ENCODE data around the gene CERKL. TPM values are rescaled to one million over a fixed set of nuclear protein-coding genes. Genes with fewer than 3 reads are reported as not detected.

The CERKL gene
- total RNA-seq, 2 experiments from 2014 or later: not detected

DNA sequence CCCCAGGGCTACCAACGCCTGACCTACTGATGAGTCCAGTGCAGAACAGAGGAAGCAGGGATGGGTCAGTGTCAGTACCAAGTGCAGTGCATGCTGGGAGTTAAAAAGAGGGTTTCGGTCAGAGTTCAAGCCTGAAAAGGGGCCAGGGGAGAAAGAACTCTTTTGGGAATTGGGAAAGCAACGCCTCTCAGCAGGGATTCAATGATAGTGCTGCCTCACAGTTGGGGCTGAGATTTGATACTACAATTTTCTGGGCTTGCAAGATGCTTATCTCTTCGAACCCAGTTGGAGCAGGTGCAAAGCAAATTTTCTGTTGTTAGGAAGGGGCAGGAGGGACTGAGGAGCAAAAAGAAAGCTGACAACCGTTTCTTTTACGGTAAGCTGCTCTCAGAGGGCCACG lies 82.6 kb downstream of the CERKL start:
- Histone ChIP-seq H3K4me3 (ENCODE audit: low read depth, low read length, poor library complexity, severe bottlenecking) (no peak overlapping the region), H3K4me1 (ENCODE audit: insufficient read depth, low read length, poor library complexity, severe bottlenecking) (no peaks in the 10 kb centered on the region)
- TF ChIP-seq EZH2phosphoT487 (IDR thresholded peaks at IDR 0.05; ENCODE audit: borderline replicate concordance, low read depth, low read length) (no peak), CTCF (conservative IDR thresholded peaks at IDR 0.05; ENCODE audit: low read length) (no peak)

GRCh38 chr2:181573140-181573736 lies 83.7 kb downstream of the CERKL start:
- H2AFZ ChIP-seq (ENCODE audit: low read length): no peak overlapping the region
- no peaks in the 10 kb centered on the region for H3K4me1 ChIP-seq (ENCODE audit: insufficient read depth, low read length, poor library complexity, severe bottlenecking)
- H3K9me2 ChIP-seq (ENCODE audit: insufficient read depth, low read length): no peaks in the 10 kb centered on the region
- peak; percentile 76 for TF ChIP-seq CTCF (conservative IDR thresholded peaks at IDR 0.05; ENCODE audit: low read length)
- TF ChIP-seq EZH2phosphoT487 (IDR thresholded peaks at IDR 0.05; ENCODE audit: borderline replicate concordance, low read depth, low read length): no peak
- no peak overlapping the region for H3K4me2 ChIP-seq (ENCODE audit: low read length)
- H3K79me2 ChIP-seq (ENCODE audit: insufficient read depth, low read depth, low read length): no peaks in the 10 kb centered on the region
- intact Hi-C loops (cut with micrococcal nuclease; ENCODE audit: unreplicated experiment): loop anchor here (1.0 to 5.0 kb wide), 2 partner anchors 142 to 271 kb away; no protein-coding TSS in a partner anchor
- H4K20me1 ChIP-seq (ENCODE audit: insufficient read depth, low read length): no peaks in the 10 kb centered on the region
- H3K27ac ChIP-seq (ENCODE audit: low read depth, low read length, poor library complexity, severe bottlenecking): no peak overlapping the region
- H3K36me3 ChIP-seq (ENCODE audit: insufficient read depth, low read length): no peaks in the 10 kb centered on the region
- no TSS peak for BruUV-seq (replicated peaks)
- DNase-seq (ENCODE audit: low spot score): peak; percentile 11
- H3K4me3 ChIP-seq (ENCODE audit: low read depth, low read length, poor library complexity, severe bottlenecking): no peak overlapping the region
- H3K9me3 ChIP-seq (ENCODE audit: low read length): no peaks in the 10 kb centered on the region
- ChIA-PET CTCF (ENCODE audit: unreplicated experiment) (interaction anchor here (0.9 kb wide), 1 partner anchor 142 kb away, joined by 4 read pairs; no protein-coding TSS in a partner anchor), POLR2A (interaction anchor here (0.6 to 2.0 kb wide), 4 partner anchors 9 to 243 kb away, joined by 3 to 9 read pairs (median 3); no protein-coding TSS in a partner anchor)

More for the DNA sequence above, 82.6 kb downstream of the CERKL start:
- Histone ChIP-seq H3K4me2 (ENCODE audit: low read length) (no peak overlapping the region), H3K27ac (ENCODE audit: low read depth, low read length, poor library complexity, severe bottlenecking) (no peak overlapping the region), H3K36me3 (ENCODE audit: insufficient read depth, low read length) (no peaks in the 10 kb centered on the region), H2AFZ (ENCODE audit: low read length) (no peak overlapping the region), H3K79me2 (ENCODE audit: insufficient read depth, low read depth, low read length) (no peaks in the 10 kb centered on the region), H3K9me3 (ENCODE audit: low read length) (no peaks in the 10 kb centered on the region), H3K9me2 (ENCODE audit: insufficient read depth, low read length) (no peaks in the 10 kb centered on the region), H4K20me1 (ENCODE audit: insufficient read depth, low read length) (no peaks in the 10 kb centered on the region)
- POLR2A ChIA-PET: interaction anchor here (2.0 kb wide), 1 partner anchor 141 kb away, joined by 9 read pairs; no protein-coding TSS in a partner anchor
- no TSS peak for BruUV-seq (replicated peaks)
- intact Hi-C loops (cut with micrococcal nuclease; ENCODE audit: unreplicated experiment): loop anchor here (5.0 kb wide), 1 partner anchor 272 kb away; no protein-coding TSS in a partner anchor
- CTCF ChIA-PET (ENCODE audit: unreplicated experiment): no interaction called here
- DNase-seq (ENCODE audit: low spot score): no peak
